Measurements from ENCODE around the gene ZNF20.
"Not testable (repeated sequence)": the region's sequence is repeated elsewhere in the genome, so short reads cannot be mapped to it uniquely, and the experiment has no call there.

The ZNF20 gene

DNA sequence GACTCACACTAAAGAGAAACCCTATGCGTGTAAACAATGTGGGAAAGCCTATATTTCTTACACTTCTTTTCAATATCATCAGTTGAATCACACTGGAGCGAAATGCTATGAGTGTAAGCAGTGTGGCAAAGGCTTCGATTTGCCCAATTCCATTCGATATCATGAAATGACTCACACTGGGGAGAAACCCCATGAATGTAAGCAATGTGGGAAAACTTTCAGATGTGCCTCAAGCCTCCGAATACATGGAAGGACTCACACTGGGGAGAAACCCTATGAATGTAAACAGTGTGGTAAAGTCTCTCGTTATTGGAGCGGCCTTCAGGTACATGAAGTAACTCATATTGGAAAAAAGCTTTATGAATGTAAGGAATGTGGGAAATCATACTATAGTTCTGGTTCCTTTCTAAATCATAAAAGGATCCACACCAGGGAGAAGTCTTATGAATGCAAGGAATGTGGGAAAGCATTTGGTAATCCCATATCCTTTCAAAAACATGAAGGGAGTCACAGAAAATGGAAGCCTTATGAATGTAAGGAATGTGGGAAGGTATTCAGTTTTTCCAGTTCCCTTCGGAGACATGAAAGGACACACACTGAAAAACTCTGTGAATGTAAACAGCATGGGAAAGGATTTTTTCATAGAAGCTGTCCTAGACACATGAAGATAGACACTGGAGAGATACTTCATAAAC is 28.1 kb downstream of the ZNF20 start:
- DNase-seq, result no peak

DNA sequence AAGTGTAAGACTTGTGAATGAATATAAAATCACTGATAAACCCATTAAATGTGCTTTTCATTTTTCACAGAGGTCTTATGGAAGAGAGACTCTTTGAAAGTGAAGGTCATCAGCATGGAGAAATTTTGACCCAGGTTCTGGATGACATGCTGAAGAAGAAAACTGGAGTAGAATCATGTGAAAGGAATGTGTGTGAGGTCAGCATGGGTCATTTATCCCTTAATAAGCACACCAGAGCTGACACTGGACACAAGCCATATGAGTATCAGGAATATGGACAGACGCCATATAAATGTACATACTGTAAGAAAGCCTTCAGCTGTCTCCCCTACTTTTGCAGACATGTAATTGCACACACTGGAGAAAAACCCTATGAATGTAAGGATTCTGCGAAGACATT is 29.0 kb downstream of the ZNF20 start:
- no peak for DNase-seq

DNA sequence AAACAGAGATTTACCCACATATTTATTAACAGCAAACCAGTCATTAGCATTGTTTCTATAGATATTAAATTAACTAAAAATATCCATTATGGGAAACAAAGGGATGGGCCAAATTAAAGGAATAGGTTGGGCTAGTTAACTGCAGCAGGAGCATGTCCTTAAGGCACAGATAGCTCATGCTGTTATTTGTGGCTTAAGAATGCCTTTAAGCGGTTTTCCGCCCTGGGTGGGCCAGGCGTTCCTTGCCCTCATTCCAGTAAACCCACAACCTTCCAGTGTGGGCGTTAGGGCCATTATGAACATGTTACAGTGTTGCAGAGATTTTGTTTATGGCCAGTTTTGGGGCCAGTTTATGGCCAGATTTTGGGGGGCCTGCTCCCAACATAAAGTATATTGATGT is 36.2 kb downstream of the ZNF20 start:
- not testable (repeated sequence) for DNase-seq

DNA sequence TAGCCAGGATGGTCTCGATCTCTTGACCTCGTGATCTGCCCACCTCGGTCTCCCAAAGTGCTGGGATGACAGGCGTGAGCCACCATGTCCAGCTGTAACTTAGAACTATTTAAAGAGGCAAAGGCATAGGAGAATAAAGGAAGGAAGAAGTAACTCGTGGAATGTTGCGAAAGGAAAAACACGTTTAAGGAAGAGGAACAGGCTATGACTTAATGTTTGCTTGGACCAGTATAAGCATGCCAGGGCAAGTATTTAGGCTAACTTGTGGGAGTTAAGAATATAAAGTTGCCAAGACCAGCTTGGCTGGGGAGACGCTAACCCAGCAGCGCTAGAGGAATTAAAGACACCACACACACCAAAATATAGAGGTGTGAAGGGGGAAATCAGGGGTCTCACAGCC is 42.1 kb downstream of the ZNF20 start:
- DNase-seq, result no peak

DNA sequence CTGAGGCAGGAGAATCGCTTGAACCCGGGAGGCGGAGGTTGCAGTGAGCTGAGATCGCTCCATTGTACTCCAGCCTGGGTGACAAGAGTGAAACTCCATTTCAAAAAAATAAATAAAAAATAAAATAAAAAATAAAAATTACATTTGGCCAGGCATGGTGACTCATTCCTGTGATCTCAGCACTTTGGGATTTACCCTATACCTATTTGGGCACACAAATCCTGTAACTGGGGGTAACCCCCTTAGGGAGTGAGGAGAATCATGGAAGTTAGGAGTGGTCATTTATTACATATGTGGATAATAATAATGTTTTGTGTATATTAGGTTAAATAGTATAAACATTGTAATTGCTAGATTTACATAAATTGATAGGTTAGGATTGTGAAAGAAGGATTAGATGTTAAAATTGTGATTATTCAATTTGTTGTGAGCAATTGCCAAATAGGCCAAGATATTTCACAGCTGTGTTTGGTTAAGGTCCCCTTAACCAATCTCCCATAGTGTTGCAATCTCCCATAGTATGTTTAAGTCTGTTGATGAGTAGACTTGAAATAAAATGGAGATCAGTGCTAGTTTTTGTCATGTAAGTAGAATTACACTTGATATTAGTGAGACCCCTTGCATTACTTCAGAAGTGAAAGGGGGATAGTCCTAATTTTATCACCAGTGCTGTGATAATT is 44.9 kb downstream of the ZNF20 start:
- no peak for DNase-seq

DNA sequence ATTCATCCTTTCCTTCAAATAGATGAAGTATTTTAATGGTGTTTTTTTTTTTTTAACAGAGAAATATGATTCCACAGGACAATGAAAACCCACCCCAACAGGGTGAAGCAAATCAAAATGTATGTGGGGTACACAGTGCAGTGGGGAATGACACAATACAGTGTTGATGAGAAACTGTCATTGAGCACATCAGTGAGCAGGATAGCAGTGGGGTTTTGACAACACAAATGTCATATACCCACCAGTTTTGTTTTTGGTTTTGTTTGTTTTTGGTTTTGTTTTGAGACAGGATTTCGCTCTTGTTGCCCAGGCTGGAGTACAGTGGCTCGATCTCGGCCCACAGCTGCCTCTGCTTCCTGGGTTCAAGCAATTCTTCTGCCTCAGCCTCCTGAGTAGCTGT is 46.4 kb downstream of the ZNF20 start:
- no peak for DNase-seq

DNA sequence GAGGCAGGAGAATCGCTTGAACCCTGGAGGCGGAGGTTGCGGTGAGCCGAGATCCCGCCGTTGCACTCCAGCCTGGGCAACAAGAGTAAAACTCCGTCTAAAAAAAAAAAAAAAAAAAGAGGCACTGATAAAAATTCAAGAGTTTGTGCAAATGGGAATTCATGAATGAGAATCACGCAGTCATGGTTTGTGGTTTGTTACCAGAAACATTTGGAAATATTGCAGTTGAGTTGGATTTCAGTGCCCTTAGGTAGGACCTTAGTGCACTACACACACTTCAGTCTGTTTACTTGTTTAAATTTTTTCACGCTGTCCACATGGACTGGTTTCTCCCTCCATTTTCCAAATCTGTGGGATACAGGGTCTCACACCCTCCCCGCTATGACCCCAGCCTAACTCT is 47.2 kb downstream of the ZNF20 start:
- no peak for DNase-seq

DNA sequence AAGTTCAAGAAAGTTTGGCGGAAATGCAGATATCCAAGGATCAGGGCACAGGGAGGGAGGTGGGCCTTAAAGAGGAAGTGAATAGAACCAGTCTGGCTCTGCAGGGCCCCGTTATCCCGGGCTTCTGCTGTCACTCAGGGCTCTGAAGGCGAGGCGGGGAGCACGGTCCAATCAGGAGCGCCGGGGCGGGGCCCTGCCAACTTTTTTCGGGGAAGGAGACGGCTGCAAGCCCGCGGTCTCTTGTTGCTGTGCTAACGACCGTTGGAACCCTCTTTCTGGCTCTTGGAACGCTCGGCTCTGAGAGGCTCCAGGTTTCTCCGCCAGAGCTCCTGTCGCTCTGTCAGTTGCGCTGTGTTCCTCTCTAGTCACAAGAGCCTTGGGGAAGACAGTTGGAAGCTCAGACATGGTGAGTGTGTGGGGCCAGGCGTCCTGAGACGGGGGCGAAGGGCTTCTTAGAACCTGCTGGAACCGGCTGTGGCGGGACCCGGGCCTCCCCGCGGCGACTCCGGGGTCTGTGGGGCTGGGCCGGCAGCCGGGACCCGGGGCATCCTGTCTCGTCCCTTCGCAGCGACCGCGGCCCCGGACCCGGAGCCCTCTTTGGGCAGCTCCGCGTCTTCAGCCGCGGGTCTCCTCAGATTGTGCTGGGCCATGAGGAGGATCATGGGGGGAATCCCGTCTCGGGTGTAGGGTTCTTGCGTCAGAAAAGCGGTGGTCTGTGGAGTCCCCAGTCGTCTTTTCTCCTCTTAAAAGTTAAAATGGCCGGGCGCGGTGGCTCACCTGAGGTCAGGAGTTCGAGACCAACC is 47.9 kb downstream of the ZNF20 start:
- peak; percentile 90 for DNase-seq

DNA sequence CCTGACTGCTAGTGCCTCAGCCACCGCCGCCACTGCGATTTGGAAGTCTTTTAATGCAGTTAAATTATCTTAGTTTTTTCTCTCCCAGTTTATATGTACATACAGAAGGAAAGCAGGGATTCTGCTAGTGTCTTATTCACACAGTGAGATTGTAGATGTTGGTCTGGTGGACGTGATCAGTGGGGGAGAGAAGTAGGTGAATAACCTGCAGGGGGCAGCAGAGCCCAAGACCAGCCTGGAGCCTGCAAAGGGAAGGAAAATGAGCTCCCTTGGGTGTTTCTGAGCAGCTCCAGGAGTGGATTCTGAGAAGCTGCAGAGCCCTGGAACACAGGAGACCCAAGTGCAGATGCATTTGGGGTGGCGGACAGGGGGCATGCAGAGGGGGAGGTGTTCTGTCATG is 49.3 kb downstream of the ZNF20 start:
- DNase-seq, result peak; percentile 87

DNA sequence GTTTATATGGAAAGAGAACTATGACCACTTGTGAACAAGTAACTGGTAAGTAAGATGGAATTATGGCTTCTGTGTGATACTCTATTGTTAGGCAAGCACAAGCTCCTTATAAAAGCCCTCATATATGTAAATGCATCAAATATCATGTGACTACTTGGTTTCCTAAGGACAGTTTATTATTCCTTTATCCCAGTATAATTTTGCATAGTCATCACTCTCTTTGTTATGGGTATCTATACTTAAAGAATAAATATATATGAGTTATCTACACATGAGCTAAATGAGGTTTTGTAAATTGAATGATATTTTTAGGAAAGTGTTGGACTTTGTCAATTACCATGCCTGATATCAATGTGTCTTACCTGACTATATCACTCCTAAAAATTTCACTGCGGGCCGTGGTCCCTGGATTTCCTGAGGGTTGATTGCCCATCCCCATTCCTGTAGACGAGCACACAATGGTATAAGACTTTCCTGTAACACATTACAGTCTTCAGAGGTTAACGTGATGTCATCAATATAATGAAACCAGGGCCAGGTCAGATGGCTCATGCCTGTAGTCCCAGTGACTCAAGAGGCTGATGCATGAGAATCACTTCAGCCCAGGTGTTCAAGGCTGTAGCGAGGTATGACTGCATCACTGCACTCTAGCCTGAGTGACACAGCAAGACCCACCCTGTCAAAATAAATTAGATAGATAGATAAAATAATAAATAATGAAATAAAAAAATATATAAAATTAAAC is 54.9 kb downstream of the ZNF20 start:
- no peak for DNase-seq

DNA sequence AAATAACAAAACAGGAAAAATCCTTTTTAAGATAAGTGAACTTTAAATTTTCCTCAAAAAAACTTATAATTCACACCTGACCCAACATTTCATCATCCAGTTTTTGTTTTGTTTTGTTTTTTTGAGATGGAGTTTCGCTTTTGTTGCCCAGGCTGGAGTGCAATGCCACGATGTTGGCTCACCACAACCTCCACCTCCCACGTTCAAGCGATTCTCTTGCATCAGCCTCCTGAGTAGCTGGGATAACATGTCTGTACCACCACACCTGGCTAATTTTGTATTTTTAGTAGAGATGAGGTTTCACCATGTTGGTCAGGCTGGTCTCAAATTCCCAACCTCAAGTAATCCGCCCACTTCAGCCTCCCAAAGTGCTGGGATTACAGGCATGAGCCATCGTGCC is 56.8 kb downstream of the ZNF20 start:
- DNase-seq, result not testable (repeated sequence)
